Activated gamma-delta T cell (primary cell): Measurements from ENCODE around the gene LHX4.

Experiments used
- DNase-seq: peaks from one replicate; lab custom pipeline; 2025; lab: John Stamatoyannopoulos, UW

The LHX4 gene

GRCh38 chr1:180227861-180228647, 2.0 kb upstream of the LHX4 start:
- DNase-seq: no peak

GRCh38 chr1:180228648-180229482, 1.2 kb upstream of the LHX4 start:
- DNase-seq: no peak

DNA sequence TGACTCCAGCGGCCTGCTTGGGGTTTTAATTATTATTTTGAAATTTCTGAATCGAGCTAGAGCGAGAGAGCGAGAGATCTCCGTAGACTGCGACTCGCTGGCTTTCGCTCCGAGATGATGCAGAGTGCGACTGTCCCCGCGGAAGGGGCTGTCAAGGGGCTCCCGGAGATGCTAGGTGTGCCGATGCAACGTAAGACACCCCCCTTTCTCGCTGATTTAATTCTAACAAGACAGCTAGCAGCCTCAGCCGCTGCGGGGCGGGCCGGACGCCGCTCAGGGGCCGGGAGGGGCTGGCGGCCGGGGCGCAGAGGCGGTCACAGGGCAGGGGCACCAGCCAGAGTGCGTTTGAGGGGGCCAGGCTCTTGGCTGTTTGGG, 339 bp downstream of the LHX4 start:
- no peak for DNase-seq

GRCh38 chr1:180230791-180231505, 884 bp downstream of the LHX4 start:
- no peak for DNase-seq

DNA sequence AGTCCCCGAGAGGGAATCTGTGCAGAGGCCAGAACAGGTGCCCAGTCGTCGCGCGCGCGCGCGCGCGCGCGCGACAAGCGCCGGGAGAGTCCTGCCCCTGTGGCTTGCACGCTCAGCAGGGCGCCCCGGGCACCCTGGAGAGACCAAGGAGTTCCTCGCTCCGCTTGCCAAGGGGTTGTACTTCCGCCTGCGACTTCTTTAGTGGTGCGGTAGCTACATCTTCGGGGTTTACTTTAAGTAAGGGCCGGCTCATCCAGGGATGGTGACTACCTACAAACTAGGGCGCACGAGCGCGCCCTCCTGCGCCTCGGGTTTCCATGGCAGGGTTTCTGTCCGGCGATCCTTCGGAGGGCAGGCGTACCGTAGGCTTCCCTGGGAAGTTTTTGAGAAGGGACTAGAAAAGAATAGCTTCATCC, 1.4 kb downstream of the LHX4 start:
- no peak for DNase-seq

- no peak for DNase-seq
These were observed 1.9 kb downstream of the LHX4 start for GRCh38 chr1:180231936-180232335.

DNA sequence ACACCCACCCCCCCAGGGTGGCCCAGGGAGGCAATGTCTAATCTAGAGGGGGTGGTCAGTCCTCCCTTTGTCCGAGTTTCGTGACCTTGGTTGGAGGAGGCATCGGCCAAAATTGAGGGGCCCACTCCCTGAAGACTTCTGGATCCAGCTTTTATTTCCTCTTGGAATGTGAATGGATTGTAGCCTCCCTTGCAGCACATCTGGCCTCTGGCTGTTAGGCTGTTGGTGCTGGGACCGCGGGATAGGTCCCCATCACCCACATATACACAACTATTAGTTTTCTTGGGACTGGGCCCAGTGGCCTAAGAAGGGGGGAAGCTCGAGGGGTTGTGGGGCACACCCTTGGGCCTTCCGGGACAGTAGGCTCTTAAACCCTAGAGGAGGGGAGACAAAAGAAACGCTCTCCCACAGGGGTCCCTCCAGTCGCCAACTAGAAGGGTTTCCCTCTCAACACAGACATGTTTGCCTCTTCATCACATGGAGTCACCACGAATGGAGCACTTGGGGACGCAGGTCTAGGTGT, 2.5 kb downstream of the LHX4 start:
- no peak for DNase-seq

DNA sequence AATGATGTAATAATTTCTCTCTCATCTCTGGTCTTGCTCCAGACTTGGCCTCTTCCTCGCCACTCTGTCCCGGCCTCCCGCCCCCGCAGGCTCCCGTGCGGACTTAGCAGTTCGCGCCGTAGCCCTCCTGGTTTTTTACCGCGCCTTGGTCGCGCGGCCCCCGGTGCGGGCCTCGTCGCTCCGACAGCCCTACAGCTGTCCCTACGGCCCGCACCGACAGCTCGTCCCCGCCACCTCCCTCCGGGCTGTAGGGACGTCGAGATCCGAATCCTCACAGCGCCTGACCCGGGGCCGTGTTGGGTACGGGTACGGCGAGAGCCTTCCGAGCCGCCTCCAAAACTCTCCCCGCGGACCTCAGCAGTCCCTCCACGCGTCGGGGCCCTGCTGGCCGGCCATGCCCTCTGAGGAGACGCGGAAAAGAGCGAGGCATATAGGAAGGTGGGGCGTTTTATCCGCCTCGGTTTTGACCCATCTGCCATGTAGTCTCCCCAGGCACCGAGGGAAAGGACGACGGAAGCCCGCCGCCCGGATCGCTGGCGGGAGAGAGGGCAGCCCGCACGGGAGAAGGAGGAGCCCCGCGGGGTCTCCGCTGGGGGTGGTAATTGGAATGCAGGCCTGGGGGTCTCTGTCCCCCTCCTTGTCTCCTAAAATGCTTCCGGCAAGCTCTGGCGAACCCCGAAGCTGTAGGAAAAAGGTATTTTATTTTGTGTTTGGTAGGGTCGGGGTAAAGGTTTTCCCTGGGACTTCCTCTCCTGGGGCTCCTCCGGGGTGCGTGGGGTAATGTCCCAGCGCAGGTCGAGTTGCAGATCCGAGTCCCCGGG, 3.3 kb downstream of the LHX4 start:
- no peak for DNase-seq

- DNase-seq: no peak
These were observed 4.5 kb downstream of the LHX4 start for GRCh38 chr1:180234369-180235076.

- no peak for DNase-seq
These were observed 5.0 kb downstream of the LHX4 start for GRCh38 chr1:180235077-180235501.

GRCh38 chr1:180235502-180236239, 5.6 kb downstream of the LHX4 start:
- DNase-seq: no peak

DNA sequence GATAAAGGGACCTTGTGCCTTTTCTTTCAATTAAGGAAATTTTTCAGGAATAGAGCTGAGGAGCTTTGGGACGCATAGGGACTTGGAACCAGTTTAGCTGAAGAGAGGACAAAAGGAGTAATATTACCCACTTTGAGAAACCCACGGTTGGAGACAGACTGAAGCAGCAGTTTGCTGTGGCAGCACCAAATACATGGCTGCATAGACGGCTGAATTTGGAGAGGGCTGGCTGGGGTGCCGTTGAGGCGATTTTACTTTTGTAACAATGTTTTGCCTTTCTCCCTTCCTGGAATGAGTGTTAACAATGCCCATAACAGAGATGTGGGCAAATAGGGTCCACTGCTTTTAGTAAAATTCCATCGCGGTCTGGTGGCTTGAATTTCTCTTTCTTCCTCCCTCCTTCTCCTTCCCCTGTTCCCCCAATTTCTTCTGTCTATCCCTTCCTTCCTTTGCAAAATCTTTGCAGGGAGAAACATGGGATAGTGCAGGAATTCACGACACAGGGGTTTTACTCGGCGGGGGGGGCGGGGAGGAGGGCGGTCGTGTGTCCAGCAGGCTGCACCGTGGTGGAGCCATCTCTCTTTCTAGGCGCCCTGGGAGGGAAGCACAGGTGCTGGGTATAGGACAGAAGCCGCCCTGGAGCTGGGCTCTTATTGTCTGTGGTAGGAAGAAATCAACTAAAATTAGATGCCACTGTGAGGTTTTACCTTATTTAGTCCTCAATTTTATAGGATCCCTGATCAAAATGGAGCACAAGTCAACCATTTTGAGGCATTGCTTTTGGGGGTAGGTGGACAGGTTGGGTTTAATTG, 6.8 kb downstream of the LHX4 start:
- DNase-seq: no peak

DNA sequence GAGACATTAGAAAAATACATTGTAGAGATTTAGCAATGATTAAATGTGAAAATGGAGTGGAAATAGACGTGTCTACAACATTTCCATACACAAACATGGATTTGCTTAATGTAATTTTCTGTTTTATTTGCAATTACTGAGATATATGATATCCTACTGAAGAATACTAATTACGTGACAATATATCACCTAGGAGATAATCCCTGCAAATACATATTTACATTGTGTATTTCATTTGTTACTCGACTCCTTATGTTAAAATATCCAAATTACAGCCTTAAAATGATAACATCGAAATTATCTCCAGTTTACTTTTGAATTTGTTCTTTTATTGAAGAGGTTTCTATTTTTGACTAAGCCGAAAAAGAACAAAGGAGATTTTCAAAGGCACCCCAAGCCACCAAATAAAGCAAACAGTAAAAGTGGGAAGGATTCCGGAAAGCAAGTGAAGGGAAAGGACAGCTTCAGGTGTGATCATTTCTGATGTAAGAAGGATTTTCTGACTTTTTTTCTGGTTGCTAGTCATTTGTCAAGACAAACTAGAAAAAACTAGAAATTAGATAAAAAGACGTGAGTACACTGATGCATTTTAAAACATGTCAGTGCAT, 7.9 kb downstream of the LHX4 start:
- DNase-seq: no peak

GRCh38 chr1:180238675-180239074, 8.6 kb downstream of the LHX4 start:
- no peak for DNase-seq

DNA sequence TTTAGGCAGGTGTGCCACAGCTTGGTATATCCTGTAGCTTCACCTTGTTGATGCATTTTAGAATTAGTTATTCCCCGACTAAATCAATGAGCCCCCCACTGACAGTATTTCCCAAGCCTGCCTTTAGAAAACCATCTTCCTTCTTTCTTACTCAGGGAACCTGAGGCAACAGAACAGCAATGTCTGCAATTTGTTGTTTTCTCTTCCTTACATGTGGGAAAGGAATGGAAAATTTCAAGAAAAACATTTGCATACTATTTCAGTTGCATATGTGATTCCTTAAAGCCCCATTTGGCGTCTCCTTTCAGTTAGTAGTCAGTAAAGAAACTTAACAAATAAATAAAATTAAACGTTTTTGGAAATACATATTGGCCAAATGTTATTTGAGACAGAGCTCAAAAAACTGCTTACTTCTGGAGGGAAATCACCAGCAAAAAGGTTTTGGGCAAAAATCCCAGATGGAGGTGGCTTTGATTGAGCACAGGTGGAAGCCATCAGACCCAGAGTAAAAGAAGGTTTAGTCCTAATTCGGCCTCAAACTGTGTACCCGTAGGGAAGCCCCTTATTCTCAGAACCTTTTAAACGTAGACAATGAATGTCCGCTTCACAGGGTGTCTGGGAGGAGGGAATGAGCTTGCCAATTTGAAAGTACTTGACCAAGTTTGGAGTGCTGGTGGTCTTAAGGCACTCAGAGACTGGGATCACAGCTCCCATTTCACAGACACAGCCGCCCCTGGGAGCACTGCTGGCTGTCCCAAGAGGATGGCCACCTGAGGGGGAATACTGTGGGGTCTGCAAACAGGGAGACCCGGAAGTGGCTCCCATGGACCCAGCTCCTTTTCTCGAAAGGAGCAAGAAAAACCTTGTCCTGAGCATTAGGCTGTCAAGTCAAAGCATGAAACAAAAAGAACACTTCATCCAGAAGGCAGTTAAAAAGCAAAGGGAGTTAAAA, 9.4 kb downstream of the LHX4 start:
- DNase-seq: no peak

- no peak for DNase-seq
These were observed 11.9 kb downstream of the LHX4 start for GRCh38 chr1:180241716-180242544.
